KOPT-K1 (cell line): ENCODE results near the gene ARID1A.
"Not testable (repeated sequence)": the region's sequence is repeated elsewhere in the genome, so short reads cannot be mapped to it uniquely, and the experiment has no call there.

Source experiments
- H3K27ac ChIP-seq: fragments of 200-600 bp; sonication (generic); 2 replicates; pipeline ENCODE4 v1.5.1; 2016; ENCODE audit warnings: antibody characterized with exemption, mild to moderate bottlenecking, low read depth, low read length; ENCODE audit not compliant: poor library complexity, severe bottlenecking
- H3K36me3 ChIP-seq: fragments of 200-600 bp; sonication (generic); 2 replicates; pipeline ENCODE4 v1.5.1; 2017; ENCODE audit warnings: antibody characterized with exemption, mild to moderate bottlenecking, low read length, moderate library complexity; ENCODE audit not compliant: insufficient read depth
- H3K9me3 ChIP-seq: fragments of 200-600 bp; sonication (generic); 2 replicates; pipeline ENCODE4 v1.5.1; 2017; ENCODE audit warnings: antibody characterized with exemption, low read length, mild to moderate bottlenecking; ENCODE audit not compliant: insufficient read depth, poor library complexity, severe bottlenecking

Gene ARID1A

DNA sequence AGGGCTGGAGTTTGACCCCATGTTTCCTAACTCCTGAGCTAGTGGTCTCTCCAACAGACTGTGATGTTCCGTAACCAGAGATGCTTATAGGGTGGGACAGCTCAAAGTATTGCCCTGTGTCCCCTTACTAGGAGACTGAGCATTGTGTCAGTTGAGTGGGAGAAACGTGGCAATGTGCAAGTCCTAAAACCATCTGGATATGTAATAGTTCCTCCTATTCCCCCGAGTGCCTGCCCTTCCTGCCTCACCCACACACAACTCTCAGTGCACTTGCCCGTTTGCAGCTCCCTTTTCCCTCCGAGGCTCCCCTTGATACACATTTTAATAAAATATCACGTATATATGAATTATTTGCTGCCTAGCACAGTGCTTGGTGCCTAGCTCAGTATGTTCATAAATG, 95.3 kb downstream of the ARID1A start:
- Histone ChIP-seq H3K9me3 (no peaks in the 10 kb centered on the region), H3K27ac (no peak overlapping the region), H3K36me3 (peaks cover 16% of the 10 kb centered on the region)

DNA sequence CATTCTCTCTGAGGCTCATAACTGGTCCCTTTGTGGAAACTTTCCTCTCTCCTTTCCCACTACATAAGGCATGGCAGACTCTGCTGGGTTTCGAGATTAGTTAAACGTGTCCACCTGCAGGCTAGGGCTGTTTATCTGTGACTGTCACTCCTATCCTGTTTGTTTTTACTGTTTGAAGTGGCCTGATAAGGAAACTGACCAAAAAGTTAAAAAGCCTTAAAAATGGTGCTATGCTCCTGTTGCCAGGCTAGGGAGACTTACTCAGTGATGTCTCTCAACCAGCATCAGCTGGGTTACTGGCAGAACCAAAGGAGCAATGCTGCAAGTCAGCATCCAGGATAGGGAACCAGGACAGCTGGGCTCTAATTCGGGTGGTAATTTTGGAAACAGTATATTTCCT, 95.8 kb downstream of the ARID1A start:
- Histone ChIP-seq H3K27ac (no peak overlapping the region), H3K9me3 (no peaks in the 10 kb centered on the region), H3K36me3 (peaks cover 16% of the 10 kb centered on the region)

DNA sequence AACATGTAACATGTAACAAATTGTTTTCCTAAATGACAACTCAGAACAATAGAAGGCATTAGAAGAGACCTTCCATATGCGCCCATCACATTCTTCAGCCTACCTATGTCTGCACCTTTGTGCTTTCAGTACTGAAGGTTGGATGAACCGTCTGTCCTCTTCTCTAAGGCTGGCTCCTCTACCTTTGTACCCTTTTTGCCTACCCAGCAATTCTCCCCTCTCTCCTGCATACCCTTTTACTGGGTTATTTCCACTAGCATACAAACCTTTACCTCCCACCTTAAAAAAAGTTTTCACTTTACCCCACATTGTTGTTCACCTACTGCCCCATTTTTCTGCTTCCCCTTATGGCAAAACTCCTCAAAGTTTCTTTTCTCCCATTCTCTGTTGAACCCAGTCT, 97.1 kb downstream of the ARID1A start:
- Histone ChIP-seq H3K27ac (no peak overlapping the region), H3K9me3 (no peaks in the 10 kb centered on the region), H3K36me3 (peaks cover 23% of the 10 kb centered on the region)

DNA sequence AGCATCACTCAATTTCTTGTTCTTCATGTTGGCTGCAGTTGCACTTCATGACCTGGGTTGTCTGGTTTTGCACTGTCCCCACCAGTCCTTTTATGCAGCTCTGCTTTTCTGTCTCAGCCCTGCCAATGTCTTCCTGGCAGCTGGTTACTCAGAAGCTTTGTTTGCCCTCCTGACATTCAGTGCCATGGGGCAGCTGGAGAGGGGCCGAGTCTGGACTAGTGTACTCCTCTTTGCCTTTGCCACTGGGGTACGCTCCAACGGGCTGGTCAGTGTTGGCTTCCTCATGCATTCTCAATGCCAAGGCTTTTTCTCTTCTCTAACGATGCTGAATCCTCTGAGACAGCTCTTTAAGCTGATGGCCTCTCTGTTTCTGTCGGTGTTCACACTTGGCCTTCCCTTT, 98.6 kb downstream of the ARID1A start:
- Histone ChIP-seq H3K9me3 (no peaks in the 10 kb centered on the region), H3K27ac (no peak overlapping the region), H3K36me3 (peaks cover 24% of the 10 kb centered on the region)

DNA sequence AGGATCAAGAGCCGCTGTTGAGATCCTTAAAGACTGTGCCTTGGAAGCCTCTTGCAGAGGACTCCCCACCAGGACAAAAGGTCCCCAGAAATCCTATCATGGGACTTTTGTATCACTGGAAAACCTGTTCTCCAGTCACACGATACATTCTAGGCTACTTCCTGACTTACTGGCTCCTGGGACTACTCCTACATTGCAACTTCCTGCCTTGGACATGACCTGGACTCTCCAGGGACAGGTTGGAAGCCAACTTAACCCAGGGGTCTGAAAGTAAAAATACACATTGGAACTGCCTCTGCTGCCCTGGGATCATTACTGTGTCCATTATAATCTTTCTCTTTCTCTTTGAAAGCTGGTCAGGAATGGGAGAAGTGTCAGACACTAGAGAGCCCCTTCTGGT, 101.8 kb downstream of the ARID1A start:
- Histone ChIP-seq H3K9me3 (no peaks in the 10 kb centered on the region), H3K27ac (no peak overlapping the region), H3K36me3 (peaks cover 24% of the 10 kb centered on the region)

DNA sequence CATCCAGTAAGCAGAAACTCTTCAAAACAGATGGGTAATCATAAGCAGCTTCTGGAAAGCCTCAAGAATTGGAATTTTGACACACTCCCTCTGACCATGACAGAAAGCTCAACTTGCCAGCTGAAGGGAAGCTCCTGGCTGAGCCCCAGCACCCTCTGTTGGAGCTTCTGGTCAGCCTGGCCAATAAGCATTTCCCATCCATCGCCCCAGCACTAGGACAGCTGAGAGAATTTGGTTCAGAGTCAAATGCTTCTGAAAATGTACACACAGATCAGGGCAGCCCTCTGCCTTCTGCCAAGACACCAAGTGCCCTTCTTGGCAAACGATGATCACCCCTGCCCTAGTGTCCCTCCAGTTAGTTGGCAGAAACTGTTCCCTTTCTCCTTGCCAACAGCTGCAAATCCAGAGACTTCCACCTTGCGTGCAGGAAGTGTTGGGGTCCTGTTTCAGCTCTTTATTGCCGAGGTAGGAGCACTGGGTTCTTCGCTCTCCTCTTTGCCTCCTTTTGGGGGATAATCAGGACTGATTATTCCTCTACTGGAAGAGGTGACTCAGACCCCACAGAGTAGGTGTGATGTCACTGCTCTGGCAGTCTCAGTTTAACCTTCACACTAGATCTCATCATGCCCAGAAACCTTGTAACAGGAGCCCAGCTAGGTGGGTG, 103.8 kb downstream of the ARID1A start:
- Histone ChIP-seq H3K27ac (peak overlapping the region; percentile 78), H3K36me3 (peaks cover 15% of the 10 kb centered on the region), H3K9me3 (no peaks in the 10 kb centered on the region)

DNA sequence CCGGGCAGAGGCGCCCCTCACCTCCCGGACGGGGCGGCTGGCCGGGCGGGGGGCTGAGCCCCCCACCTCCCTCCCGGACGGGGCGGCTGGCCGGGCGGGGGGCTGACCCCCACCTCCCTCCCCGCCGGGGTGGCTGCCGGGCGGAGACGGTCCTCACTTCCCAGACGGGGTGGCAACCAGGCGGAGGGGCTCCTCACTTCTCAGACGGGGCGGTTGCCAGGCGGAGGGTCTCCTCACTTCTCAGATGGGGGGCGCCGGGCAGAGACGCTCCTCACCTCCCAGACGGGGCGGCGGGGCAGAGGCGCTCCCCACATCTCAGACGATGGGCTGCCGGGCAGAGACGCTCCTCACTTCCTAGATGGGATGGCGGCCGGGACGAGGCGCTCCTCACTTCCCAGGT, 108.1 kb downstream of the ARID1A start:
- H3K27ac ChIP-seq, H3K36me3 ChIP-seq: not testable (repeated sequence)

DNA sequence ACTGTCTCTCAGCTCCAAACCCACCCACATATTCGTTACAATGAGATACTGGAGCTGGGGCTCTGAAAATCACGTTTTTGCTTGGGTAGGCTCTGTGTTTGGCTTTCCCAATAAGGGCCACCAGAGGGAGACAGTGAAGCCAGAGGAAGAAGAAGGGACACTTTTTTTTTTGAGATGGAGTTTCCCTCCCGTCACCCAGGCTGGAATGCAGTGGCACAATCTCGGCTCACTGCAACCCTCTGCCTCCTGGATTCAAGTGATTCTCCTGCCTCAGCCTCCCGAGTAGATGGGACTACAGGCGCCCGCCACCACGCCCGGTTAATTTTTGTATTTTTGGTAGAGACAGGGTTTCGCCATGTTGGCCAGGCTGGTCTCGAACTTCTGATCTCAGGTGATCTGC, 114.3 kb downstream of the ARID1A start:
- not testable (repeated sequence) for H3K36me3 ChIP-seq, H3K27ac ChIP-seq, H3K9me3 ChIP-seq

More for the DNA sequence above, 108.1 kb downstream of the ARID1A start:
- not testable (repeated sequence) for H3K9me3 ChIP-seq

DNA sequence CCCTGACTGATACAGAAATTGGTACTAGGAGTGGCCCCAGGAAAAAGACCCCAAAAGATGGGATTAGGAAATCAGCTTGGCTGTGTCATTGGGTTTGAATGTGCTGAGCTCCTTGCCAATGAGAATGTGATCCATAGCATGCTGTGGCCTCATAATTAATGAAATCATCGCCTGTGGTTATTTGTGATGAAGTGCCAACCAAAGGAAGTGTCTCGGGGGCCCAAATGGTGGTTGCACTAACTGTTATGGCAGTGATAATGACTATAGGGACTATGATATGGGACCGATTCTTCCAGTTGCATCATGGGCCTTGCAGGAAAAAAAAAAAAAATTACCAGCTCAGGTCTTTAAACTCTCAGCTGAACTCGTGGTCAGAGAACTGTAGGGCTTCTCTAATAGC, 115.2 kb downstream of the ARID1A start:
- Histone ChIP-seq H3K27ac (no peak overlapping the region), H3K36me3 (no peaks in the 10 kb centered on the region), H3K9me3 (no peaks in the 10 kb centered on the region)

DNA sequence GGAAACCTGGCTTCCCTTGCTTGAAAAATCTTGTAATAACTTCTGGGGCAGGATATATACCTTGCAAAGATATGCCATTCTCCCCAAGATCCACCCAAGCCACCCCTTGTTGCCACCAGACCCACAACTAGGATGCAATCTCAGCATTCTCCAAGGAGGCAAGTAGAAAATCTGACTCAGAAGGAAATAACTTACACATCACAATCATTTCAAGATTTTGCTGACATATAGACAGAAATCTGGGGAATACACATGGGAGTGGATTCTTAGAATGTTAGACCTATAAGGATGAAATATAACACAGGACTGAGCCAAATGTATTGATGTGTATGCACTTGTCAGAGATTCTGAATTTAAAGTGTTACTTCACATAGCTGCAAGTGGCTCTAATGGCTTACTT, 115.9 kb downstream of the ARID1A start:
- H3K27ac ChIP-seq, result no peak overlapping the region
- no peaks in the 10 kb centered on the region for H3K9me3 ChIP-seq
- no peaks in the 10 kb centered on the region for H3K36me3 ChIP-seq

DNA sequence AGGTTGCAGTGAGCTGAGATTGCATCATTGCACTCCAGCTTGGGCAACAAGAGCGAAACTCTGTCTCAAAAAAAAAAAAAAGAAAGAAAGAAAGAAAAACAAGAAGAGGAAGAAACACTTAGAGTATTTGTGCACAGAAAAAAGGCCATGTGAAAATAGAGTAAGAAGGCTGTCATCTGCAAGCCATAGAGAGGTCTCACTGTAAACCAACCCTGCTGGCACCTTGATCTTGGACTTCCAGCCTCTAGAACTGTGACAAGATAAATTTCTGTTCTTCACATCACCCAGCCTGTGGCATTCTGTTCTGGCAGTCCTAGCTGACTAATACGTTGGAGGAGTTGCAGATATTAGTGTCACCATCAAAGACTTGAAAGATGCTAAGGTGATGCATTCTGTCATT, 118.6 kb downstream of the ARID1A start:
- Histone ChIP-seq H3K36me3 (no peaks in the 10 kb centered on the region), H3K27ac (no peak overlapping the region), H3K9me3 (no peaks in the 10 kb centered on the region)

DNA sequence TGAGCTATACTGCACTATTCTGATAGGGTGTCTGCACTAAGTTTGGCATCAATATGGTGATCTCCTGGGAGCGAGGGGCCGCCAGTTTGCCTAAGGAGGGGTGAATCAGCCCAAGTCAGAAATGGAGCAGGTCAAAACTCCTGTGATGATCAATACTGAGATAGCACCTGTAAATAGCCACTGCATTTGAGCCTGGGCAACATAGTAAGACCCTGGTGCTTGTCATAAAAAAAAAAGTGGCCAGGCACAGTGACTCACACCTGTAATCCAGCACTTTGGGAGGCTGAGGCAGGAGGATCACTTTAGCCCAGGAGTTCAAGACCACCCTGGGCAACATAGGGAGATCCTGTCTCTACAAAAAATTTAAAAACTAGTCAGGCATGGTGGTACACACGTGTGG, 119.1 kb downstream of the ARID1A start:
- H3K36me3 ChIP-seq, result no peaks in the 10 kb centered on the region
- no peak overlapping the region for H3K27ac ChIP-seq
- no peaks in the 10 kb centered on the region for H3K9me3 ChIP-seq

DNA sequence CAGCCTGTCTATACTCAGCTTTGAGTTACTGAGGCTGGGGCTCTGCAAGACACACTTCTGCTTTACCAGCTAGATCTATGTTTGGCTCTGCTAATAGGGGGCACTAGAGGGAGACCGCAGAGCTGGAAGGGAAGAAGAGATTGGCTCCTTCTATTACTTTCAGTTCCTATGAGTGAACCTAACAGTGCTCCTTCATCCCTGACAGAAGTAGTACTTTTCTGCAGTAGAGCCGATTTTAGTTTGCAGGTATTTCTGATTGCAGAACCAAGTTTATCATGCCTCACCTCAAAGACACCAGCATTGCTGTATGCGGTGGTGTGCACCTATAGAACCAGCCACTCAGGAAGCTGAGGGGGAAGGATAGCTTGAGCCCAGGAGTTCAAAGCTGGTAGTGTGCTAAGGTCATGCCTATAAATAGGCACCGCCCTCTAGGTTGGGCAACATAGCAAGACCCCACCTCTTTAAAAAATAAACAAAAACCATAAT, 125.0 kb downstream of the ARID1A start:
- Histone ChIP-seq H3K9me3 (no peaks in the 10 kb centered on the region), H3K36me3 (no peaks in the 10 kb centered on the region), H3K27ac (peak overlapping the region; percentile 45)

DNA sequence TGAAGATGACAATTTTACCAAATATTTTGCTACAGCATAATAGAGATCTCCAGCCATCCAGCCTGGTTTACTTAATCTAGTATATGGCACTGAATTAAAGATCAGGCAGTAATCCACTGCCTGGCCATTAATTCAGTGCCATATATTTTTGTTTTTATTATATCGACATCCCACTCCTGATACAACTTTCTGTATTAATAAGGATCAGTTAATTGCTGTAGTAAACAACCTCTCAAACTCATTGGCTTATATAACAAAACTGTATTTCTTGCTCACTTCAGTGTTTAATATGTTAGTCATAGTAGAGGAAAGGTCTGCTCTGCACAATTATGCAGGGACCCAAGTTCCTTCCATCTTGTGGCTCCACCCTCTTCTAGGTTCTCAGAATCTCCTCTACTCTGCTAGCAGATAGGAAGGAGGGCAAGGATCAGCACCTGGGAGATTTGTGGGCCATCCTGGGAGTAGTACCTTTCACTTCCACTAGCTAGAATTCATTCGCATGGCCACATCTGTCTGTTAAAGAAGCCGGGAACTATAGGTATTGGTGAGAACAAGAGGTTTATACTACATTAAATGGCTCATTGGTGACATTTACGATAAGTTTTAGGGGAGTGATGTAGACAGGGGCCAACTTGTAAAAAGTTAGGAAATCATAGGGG, 127.1 kb downstream of the ARID1A start:
- H3K36me3 ChIP-seq, result no peaks in the 10 kb centered on the region
- H3K9me3 ChIP-seq, result no peaks in the 10 kb centered on the region
- H3K27ac ChIP-seq, result no peak overlapping the region

DNA sequence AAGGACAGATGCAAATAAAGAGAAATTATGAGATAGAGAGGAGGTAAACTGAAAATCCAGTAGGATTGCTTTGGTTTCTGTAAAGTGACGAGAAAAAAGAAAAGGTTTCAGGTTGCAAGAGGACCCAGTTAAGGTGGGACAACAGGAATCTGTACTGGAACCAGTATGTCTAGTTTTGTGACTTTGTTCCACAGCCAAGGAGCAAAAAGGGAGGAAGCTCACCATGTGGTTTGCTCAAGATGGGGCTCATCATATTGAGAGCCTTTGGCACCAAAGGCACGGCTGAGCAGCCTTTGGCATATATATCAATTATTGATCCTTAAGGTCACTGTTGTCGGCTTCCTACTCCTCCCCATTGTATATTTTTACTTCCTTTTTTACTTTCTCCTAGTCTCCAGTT, 128.9 kb downstream of the ARID1A start:
- H3K27ac ChIP-seq, result no peak overlapping the region
- H3K9me3 ChIP-seq, result no peaks in the 10 kb centered on the region
- H3K36me3 ChIP-seq, result peaks cover 11% of the 10 kb centered on the region; the same call in 1 of the 2 replicates
